Gastroesophageal sphincter (tissue), 3 donors: Measurements from ENCODE around the gene DIAPH3.

Source experiments
- EP300 ChIP-seq: sonication (generic); formaldehyde crosslinking; IDR thresholded peaks from one replicate; pipeline ENCODE4 v1.6.1; 2017; ENCODE audit warnings: antibody characterized with exemption, mild to moderate bottlenecking
- POLR2A ChIP-seq, 2 donors: fragments of 450-650 bp; IDR thresholded peaks; one replicate each; pipeline ENCODE4 v1.6.1; 2017; ENCODE audit warnings: antibody characterized with exemption in 2 of 2, mild to moderate bottlenecking in 2 of 2, moderate library complexity in 1 of 2
- POLR2AphosphoS5 ChIP-seq: sonication (generic); formaldehyde crosslinking; IDR thresholded peaks from one replicate; pipeline ENCODE4 v1.6.1; 2017; ENCODE audit warnings: antibody characterized with exemption
- TF ChIP-seq, protein P1 (sequence below), 4 experiments: fragments of 200-600 bp in 2 of 4; fragments of 450-650 bp in 2 of 4; sonication (generic) in 1 of 4; IDR thresholded peaks; one replicate each; pipeline ENCODE4 v1.5.1; 2017 to 2019; ENCODE audit warnings: antibody characterized with exemption in 4 of 4, mild to moderate bottlenecking in 2 of 4, moderate library complexity in 2 of 4

DNA sequence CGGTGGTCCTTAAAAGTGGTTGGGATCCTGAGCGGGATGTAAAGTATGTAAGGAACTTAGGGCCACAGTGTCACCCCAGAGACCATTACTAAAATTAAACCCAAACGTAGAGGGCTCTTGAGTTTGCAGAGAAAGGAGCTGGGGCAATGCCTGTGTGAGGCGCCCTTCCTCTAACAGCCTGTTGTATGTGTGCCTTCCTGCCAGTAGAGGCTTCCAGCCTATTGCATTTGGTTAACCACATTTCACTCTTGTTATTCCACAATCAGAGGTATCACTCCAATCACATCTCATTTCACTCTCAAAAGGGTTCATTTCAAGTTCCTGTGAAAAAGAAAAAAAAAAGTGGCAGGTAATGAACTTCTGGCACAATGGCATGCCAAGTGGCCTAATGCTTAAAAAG lies 29.4 kb downstream of the DIAPH3 start:
- TF ChIP-seq POLR2A (IDR thresholded peaks at IDR 0.05) (no peak), POLR2AphosphoS5 (no peak), EP300 (no peak)
- TF ChIP-seq, protein P1, sequence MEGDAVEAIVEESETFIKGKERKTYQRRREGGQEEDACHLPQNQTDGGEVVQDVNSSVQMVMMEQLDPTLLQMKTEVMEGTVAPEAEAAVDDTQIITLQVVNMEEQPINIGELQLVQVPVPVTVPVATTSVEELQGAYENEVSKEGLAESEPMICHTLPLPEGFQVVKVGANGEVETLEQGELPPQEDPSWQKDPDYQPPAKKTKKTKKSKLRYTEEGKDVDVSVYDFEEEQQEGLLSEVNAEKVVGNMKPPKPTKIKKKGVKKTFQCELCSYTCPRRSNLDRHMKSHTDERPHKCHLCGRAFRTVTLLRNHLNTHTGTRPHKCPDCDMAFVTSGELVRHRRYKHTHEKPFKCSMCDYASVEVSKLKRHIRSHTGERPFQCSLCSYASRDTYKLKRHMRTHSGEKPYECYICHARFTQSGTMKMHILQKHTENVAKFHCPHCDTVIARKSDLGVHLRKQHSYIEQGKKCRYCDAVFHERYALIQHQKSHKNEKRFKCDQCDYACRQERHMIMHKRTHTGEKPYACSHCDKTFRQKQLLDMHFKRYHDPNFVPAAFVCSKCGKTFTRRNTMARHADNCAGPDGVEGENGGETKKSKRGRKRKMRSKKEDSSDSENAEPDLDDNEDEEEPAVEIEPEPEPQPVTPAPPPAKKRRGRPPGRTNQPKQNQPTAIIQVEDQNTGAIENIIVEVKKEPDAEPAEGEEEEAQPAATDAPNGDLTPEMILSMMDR (IDR thresholded peaks at IDR 0.05): no peak
